ENCODE measurements around the gene PTPA.

GRCh38 chr9:129135476-129135875, 24.3 kb downstream of the PTPA start:
- TF ChIP-seq CTCF (IDR thresholded peaks at IDR 0.05; ENCODE audit: poor library complexity) (no peak), EZH2 (IDR thresholded peaks at IDR 0.05; ENCODE audit: borderline replicate concordance) (no peak), EZH2phosphoT487 (IDR thresholded peaks at IDR 0.05; ENCODE audit: low read depth, severe bottlenecking, unreplicated experiment) (no peak)

Measured in hepatocyte (in vitro differentiated cells).